GM12864 (cell line): Measurements from ENCODE around the gene DACH1.

Experiments
- DNase-seq: peaks from one replicate; pipeline ENCODE4 v3.0.0-alpha.2; 2011; ENCODE audit warnings: low read depth
- H3K4me3 ChIP-seq: 2 replicates; pipeline ENCODE4 v1.5.1; 2011; ENCODE audit warnings: mild to moderate bottlenecking, low read depth, low read length, control low read depth
- TF ChIP-seq, protein P1 (sequence below): IDR thresholded peaks from 2 replicates; pipeline ENCODE4 v1.5.1; 2011; ENCODE audit warnings: low read depth, mild to moderate bottlenecking, moderate library complexity, low read length, control low read depth, inconsistent platforms; ENCODE audit errors: missing control alignments

Gene DACH1

GRCh38 chr13:71448080-71448630 is 418.8 kb downstream of the DACH1 start:
- TF ChIP-seq, protein P1, sequence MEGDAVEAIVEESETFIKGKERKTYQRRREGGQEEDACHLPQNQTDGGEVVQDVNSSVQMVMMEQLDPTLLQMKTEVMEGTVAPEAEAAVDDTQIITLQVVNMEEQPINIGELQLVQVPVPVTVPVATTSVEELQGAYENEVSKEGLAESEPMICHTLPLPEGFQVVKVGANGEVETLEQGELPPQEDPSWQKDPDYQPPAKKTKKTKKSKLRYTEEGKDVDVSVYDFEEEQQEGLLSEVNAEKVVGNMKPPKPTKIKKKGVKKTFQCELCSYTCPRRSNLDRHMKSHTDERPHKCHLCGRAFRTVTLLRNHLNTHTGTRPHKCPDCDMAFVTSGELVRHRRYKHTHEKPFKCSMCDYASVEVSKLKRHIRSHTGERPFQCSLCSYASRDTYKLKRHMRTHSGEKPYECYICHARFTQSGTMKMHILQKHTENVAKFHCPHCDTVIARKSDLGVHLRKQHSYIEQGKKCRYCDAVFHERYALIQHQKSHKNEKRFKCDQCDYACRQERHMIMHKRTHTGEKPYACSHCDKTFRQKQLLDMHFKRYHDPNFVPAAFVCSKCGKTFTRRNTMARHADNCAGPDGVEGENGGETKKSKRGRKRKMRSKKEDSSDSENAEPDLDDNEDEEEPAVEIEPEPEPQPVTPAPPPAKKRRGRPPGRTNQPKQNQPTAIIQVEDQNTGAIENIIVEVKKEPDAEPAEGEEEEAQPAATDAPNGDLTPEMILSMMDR: no peak
- H3K4me3 ChIP-seq: no peak overlapping the region
- no peak for DNase-seq

DNA sequence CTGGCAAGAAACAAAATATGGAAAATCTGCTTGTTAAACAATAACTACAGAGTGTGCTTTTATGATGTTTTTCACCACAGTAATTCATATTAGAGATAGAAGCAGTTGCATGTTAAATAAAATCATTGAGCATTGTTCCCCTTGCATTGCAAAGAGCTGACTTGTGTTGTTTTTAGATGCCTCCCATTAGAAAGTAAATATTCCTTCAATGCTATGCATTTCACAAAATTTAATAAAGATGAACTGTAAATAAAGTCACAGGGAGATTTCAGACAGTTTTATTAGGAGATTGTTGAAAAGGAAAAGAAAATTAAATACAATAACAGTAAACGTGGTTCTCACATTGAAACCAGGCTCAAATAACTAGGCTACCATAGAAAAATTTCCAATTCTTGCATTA is 429.3 kb downstream of the DACH1 start:
- TF ChIP-seq, protein P1: no peak

DNA sequence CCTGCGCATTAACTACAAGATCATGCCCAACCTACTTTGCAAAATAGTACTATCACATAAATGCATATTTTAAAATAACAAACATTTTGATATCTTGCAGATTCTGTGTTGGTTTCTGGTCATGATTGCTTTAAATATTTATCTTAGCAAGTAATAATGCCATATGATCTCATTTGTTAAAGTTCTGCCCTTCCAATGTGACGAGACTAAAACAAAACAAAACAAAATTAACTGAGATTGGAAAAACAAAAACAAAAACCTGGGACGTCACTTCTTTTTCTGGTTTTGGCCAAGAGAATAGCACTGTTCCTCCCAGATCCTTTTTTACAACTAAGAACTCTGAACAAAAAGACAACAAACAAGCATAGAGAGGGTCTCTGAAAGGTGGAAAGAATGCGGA is 436.3 kb downstream of the DACH1 start:
- no peak overlapping the region for H3K4me3 ChIP-seq
- TF ChIP-seq, protein P1: no peak
- no peak for DNase-seq

More for the DNA sequence above, 429.3 kb downstream of the DACH1 start:
- no peak overlapping the region for H3K4me3 ChIP-seq
- no peak for DNase-seq

- H3K4me3 ChIP-seq: no peak overlapping the region
- no peak for DNase-seq
- TF ChIP-seq, protein P1: no peak
Observed at GRCh38 chr13:71417205-71417604, 449.8 kb downstream of the DACH1 start.

DNA sequence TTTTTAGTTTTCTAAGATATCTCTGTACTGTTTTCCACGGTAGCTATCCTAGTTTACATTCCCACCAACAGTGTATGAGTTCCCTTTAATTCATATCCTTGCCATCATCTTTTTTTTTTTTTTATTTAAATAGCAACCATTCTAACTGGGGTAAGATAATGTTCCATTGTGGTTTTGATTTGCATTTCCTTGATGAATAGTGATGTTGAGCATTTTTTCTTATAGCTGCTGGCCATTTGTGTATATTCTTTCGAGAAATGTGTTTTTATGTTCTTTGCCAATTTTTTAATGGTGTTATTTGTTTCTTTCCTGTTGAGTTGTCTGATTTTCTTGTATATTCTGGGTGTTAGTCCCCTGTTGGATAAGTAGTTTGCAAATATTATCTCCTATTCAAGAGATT is 454.8 kb downstream of the DACH1 start:
- TF ChIP-seq, protein P1: no peak
- H3K4me3 ChIP-seq: no peak overlapping the region
- DNase-seq: no peak

GRCh38 chr13:71408416-71408815 is 458.6 kb downstream of the DACH1 start:
- DNase-seq: no peak
- TF ChIP-seq, protein P1: no peak
- H3K4me3 ChIP-seq: no peak overlapping the region

- TF ChIP-seq, protein P1: no peak
- no peak for DNase-seq
- no peak overlapping the region for H3K4me3 ChIP-seq
Observed at GRCh38 chr13:71399631-71400215, 467.3 kb downstream of the DACH1 start.
